Dedifferentiated amniotic fluid mesenchymal stem cell (primary cell): ENCODE data around the gene PDK4.
"Not testable (repeated sequence)": the region's sequence is repeated elsewhere in the genome, so short reads cannot be mapped to it uniquely, and the experiment has no call there.

Source experiments
- DNase-seq: peaks from one replicate; pipeline ENCODE4 v3.0.0-alpha.2; 2016; ENCODE audit errors: extremely low spot score

Gene PDK4

GRCh38 chr7:95604811-95605210 is 8.5 kb upstream of the PDK4 start:
- not testable (repeated sequence) for DNase-seq

- not testable (repeated sequence) for DNase-seq
Observed at GRCh38 chr7:95604397-95604796, 8.1 kb upstream of the PDK4 start.

- DNase-seq: no peak
Observed at GRCh38 chr7:95602421-95602820, 6.1 kb upstream of the PDK4 start.

- no peak for DNase-seq
Observed at GRCh38 chr7:95601316-95601715, 5.0 kb upstream of the PDK4 start.

GRCh38 chr7:95599069-95599468 is 2.8 kb upstream of the PDK4 start:
- no peak for DNase-seq

- DNase-seq: no peak
Observed at GRCh38 chr7:95598511-95598910, 2.2 kb upstream of the PDK4 start.

- no peak for DNase-seq
Observed at GRCh38 chr7:95595746-95596197, 544 bp downstream of the PDK4 start.

- DNase-seq: no peak
Observed at GRCh38 chr7:95594185-95594584, 2.1 kb downstream of the PDK4 start.

GRCh38 chr7:95593343-95593742 is 3.0 kb downstream of the PDK4 start:
- DNase-seq: no peak

GRCh38 chr7:95592570-95592969 is 3.7 kb downstream of the PDK4 start:
- no peak for DNase-seq

GRCh38 chr7:95590387-95591248 is 5.7 kb downstream of the PDK4 start:
- no peak for DNase-seq

- no peak for DNase-seq
Observed at GRCh38 chr7:95589766-95590165, 6.5 kb downstream of the PDK4 start.

GRCh38 chr7:95589031-95589430 is 7.3 kb downstream of the PDK4 start:
- no peak for DNase-seq

- no peak for DNase-seq
Observed at GRCh38 chr7:95586951-95587301, 9.4 kb downstream of the PDK4 start.

GRCh38 chr7:95585426-95585789 is 10.9 kb downstream of the PDK4 start:
- DNase-seq: no peak

- DNase-seq: no peak
Observed at GRCh38 chr7:95584769-95585425, 11.4 kb downstream of the PDK4 start.

- DNase-seq: no peak
Observed at GRCh38 chr7:95583834-95584621, 12.3 kb downstream of the PDK4 start.

GRCh38 chr7:95582578-95583293 is 13.6 kb downstream of the PDK4 start:
- DNase-seq: no peak

- no peak for DNase-seq
Observed at GRCh38 chr7:95581467-95581866, 14.8 kb downstream of the PDK4 start.

GRCh38 chr7:95579318-95579717 is 17.0 kb downstream of the PDK4 start:
- no peak for DNase-seq

- no peak for DNase-seq
Observed at GRCh38 chr7:95578299-95578855, 17.9 kb downstream of the PDK4 start.

GRCh38 chr7:95577137-95577536 is 19.2 kb downstream of the PDK4 start:
- no peak for DNase-seq
